SK-N-MC (cell line): ENCODE data around the gene MAML1.
"Not testable (repeated sequence)": the region's sequence is repeated elsewhere in the genome, so short reads cannot be mapped to it uniquely, and the experiment has no call there.

Experiments
- DNase-seq: peaks from one replicate; pipeline ENCODE4 v3.0.0-alpha.2; 2011; ENCODE audit warnings: low read depth, low spot score
- H3K27ac ChIP-seq: fragments of 200-600 bp; sonication (generic); 2 replicates; pipeline ENCODE4 v1.5.1; 2016; ENCODE audit warnings: mixed run types
- H3K36me3 ChIP-seq: fragments of 200-600 bp; sonication (generic); 2 replicates; pipeline ENCODE4 v1.6.1; 2017; ENCODE audit warnings: antibody characterized with exemption, low read length, mixed read lengths; ENCODE audit not compliant: insufficient read depth
- H3K4me3 ChIP-seq: fragments of 200-600 bp; sonication (generic); 2 replicates; pipeline ENCODE4 v1.5.1; 2016
- H3K9ac ChIP-seq: fragments of 200-600 bp; sonication (generic); 2 replicates; pipeline ENCODE4 v1.8.0; 2017; ENCODE audit warnings: mixed run types, mixed read lengths; ENCODE audit not compliant: insufficient read length
- H3K9me3 ChIP-seq: fragments of 200-600 bp; sonication (generic); 2 replicates; pipeline ENCODE4 v1.6.1; 2017; ENCODE audit warnings: low read depth, mild to moderate bottlenecking, antibody characterized with exemption, low read length, moderate library complexity, mixed read lengths
- EZH2 ChIP-seq: fragments of 200-600 bp; sonication (generic); IDR thresholded peaks from one replicate; pipeline ENCODE4 v1.6.1; 2017; ENCODE audit warnings: antibody characterized with exemption
- FOXP2 ChIP-seq: optimal IDR thresholded peaks from 2 replicates; pipeline ENCODE3; 2011; ENCODE audit warnings: mild to moderate bottlenecking, moderate library complexity; ENCODE audit not compliant: insufficient read depth; ENCODE audit errors: extremely low read length, control extremely low read depth
- POLR2AphosphoS5 ChIP-seq: IDR thresholded peaks from 2 replicates; pipeline ENCODE4 v1.6.1; 2012; ENCODE audit warnings: mild to moderate bottlenecking, low read depth, low read length, borderline replicate concordance

MAML1 gene

GRCh38 chr5:179779826-179780225 is 47.2 kb downstream of the MAML1 start:
- Histone ChIP-seq H3K27ac (no peak overlapping the region), H3K4me3 (no peak overlapping the region), H3K9me3 (no peaks in the 10 kb centered on the region), H3K9ac (no peak overlapping the region), H3K36me3 (peaks cover 36% of the 10 kb centered on the region; the same call in 1 of the 2 replicates)
- no peak for DNase-seq
- TF ChIP-seq FOXP2 (no peak), EZH2 (no peak), POLR2AphosphoS5 (no peak)

GRCh38 chr5:179780362-179780761 is 47.7 kb downstream of the MAML1 start:
- Histone ChIP-seq H3K36me3 (peaks cover 30% of the 10 kb centered on the region; the same call in 1 of the 2 replicates), H3K27ac (no peak overlapping the region), H3K4me3 (no peak overlapping the region), H3K9me3 (no peaks in the 10 kb centered on the region), H3K9ac (no peak overlapping the region)
- TF ChIP-seq EZH2, result no peak
- TF ChIP-seq POLR2AphosphoS5, result no peak
- TF ChIP-seq FOXP2, result no peak
- DNase-seq, result no peak

GRCh38 chr5:179781846-179782245 is 49.2 kb downstream of the MAML1 start:
- no peak overlapping the region for H3K9ac ChIP-seq
- H3K9me3 ChIP-seq, result no peaks in the 10 kb centered on the region
- TF ChIP-seq FOXP2 (no peak), POLR2AphosphoS5 (no peak)
- peaks cover 20% of the 10 kb centered on the region; the same call in 1 of the 2 replicates for H3K36me3 ChIP-seq
- no peak overlapping the region for H3K27ac ChIP-seq
- no peak for DNase-seq
- H3K4me3 ChIP-seq, result no peak overlapping the region

- no peak for TF ChIP-seq EZH2
- TF ChIP-seq POLR2AphosphoS5, result no peak
- TF ChIP-seq FOXP2, result no peak
- Histone ChIP-seq H3K36me3 (peaks cover 12% of the 10 kb centered on the region; the same call in 1 of the 2 replicates), H3K4me3 (no peak overlapping the region), H3K9me3 (no peaks in the 10 kb centered on the region), H3K9ac (no peak overlapping the region), H3K27ac (no peak overlapping the region)
- DNase-seq, result no peak
These were observed 50.5 kb downstream of the MAML1 start for GRCh38 chr5:179783128-179783527.

- H3K4me3 ChIP-seq, result no peak overlapping the region
- H3K27ac ChIP-seq, result no peak overlapping the region
- no peak for DNase-seq
- TF ChIP-seq FOXP2 (no peak), EZH2 (no peak), POLR2AphosphoS5 (no peak)
- H3K36me3 ChIP-seq, result no peaks in the 10 kb centered on the region
- H3K9ac ChIP-seq, result no peak overlapping the region
- H3K9me3 ChIP-seq, result no peaks in the 10 kb centered on the region
These were observed 54.2 kb downstream of the MAML1 start for GRCh38 chr5:179786861-179787260.

GRCh38 chr5:179788193-179788854 is 55.7 kb downstream of the MAML1 start:
- DNase-seq, result no peak
- no peak overlapping the region for H3K4me3 ChIP-seq
- no peaks in the 10 kb centered on the region for H3K36me3 ChIP-seq
- TF ChIP-seq FOXP2 (no peak), POLR2AphosphoS5 (no peak), EZH2 (no peak)
- no peaks in the 10 kb centered on the region for H3K9me3 ChIP-seq
- no peak overlapping the region for H3K9ac ChIP-seq
- H3K27ac ChIP-seq, result no peak overlapping the region

- H3K4me3 ChIP-seq, H3K9ac ChIP-seq, H3K9me3 ChIP-seq, DNase-seq, H3K27ac ChIP-seq, H3K36me3 ChIP-seq: not testable (repeated sequence)
These were observed 56.7 kb downstream of the MAML1 start for GRCh38 chr5:179789278-179789677.

- Histone ChIP-seq H3K9me3 (no peaks in the 10 kb centered on the region), H3K27ac (no peak overlapping the region)
- no peak; the same call in 1 of the 2 replicates for TF ChIP-seq POLR2AphosphoS5
- TF ChIP-seq EZH2, result no peak
- no peak for TF ChIP-seq FOXP2
These were observed 59.4 kb downstream of the MAML1 start for GRCh38 chr5:179791881-179792611.

More at GRCh38 chr5:179791881-179792611, 59.4 kb downstream of the MAML1 start:
- Histone ChIP-seq H3K4me3 (no peak overlapping the region), H3K9ac (no peak overlapping the region), H3K36me3 (no peaks in the 10 kb centered on the region)
- DNase-seq, result no peak
